Measurements from ENCODE around the gene PLEKHG1. TPM values are rescaled to one million over a fixed set of nuclear protein-coding genes. Genes with fewer than 3 reads are reported as not detected.

The PLEKHG1 gene
- polyA plus RNA-seq, 1 donor (not counting 4 experiments of a cell fraction or from before 2014, with no cell fraction given): 3.8 TPM

DNA sequence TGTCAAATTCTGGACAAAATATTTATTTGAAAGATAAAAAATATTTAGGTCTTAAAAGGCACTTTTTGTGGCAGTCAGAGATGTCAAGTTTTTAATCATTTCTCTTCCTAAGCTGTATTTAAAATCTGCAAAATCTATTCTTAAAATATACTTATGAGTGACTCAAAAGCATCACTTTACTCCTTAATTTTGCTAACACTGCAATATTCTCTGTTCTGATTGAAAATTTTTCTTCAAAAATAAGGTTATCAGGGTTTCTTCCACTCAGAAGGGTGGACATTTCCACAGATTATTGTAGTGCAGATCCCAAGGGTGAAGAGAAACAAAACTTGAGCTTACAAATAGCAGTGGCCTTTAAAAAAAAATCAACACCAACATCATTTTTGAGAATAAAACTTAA, 27.5 kb downstream of the PLEKHG1 start:
- no peaks in the 10 kb centered on the region for H4K20me1 ChIP-seq (ENCODE audit: control insufficient read depth, extremely low read depth, insufficient read depth, low read length)
- no peak overlapping the region for H3K27ac ChIP-seq (ENCODE audit: control insufficient read depth, insufficient read depth, low read length)
- no peaks in the 10 kb centered on the region for H3K79me2 ChIP-seq (ENCODE audit: control insufficient read depth, insufficient read depth, low read length)
- H3K9ac ChIP-seq (ENCODE audit: control insufficient read depth, extremely low read depth, insufficient read depth, low read length): no peak overlapping the region
- no peak overlapping the region for H3K4me3 ChIP-seq (ENCODE audit: control insufficient read depth in 2 of 3, extremely low read depth in 1 of 3, insufficient read depth in 2 of 3, low read depth in 1 of 3, low read length in 3 of 3)
- H3K36me3 ChIP-seq (ENCODE audit: control insufficient read depth in 2 of 2, extremely low read depth in 1 of 2, insufficient read depth in 2 of 2, low read length in 2 of 2): no peaks in the 10 kb centered on the region
- H3K9me1 ChIP-seq (ENCODE audit: control insufficient read depth, extremely low read depth, insufficient read depth, low read length): no peaks in the 10 kb centered on the region
- dilution Hi-C loops (cut with MboI; ENCODE audit: extremely low pct_ligation_motif_present, low sequenced_read_pairs): no loop called here
- H3K4me2 ChIP-seq (ENCODE audit: control insufficient read depth, extremely low read depth, insufficient read depth, low read depth, low read length): no peak overlapping the region
- H3K4me1 ChIP-seq (ENCODE audit: control insufficient read depth, extremely low read depth, insufficient read depth, low read length): no peaks in the 10 kb centered on the region
- H3K9me3 ChIP-seq (ENCODE audit: control insufficient read depth, low read depth, low read length): no peaks in the 10 kb centered on the region
- DNase-seq (ENCODE audit: low read depth, low spot score) (no peak), FAIRE-seq (no peak)
- H2AFZ ChIP-seq (ENCODE audit: control insufficient read depth, low read length): no peak overlapping the region
- no peak for TF ChIP-seq CTCF (optimal IDR thresholded peaks at IDR 0.05 in 1 of 3, IDR thresholded peaks at IDR 0.05 in 1 of 3, conservative IDR thresholded peaks at IDR 0.05 in 1 of 3; ENCODE audit: extremely low read depth in 1 of 3, insufficient read depth in 2 of 3, low read length in 3 of 3)
- TF ChIP-seq EZH2 (IDR thresholded peaks at IDR 0.05; ENCODE audit: low read length): no peak
- H3K27me3 ChIP-seq (ENCODE audit: control insufficient read depth, extremely low read depth, insufficient read depth, low read length): no peaks in the 10 kb centered on the region

- H3K9ac ChIP-seq (ENCODE audit: control insufficient read depth, extremely low read depth, insufficient read depth, low read length): no peak overlapping the region
- FAIRE-seq (no peak), DNase-seq (ENCODE audit: low read depth, low spot score) (no peak)
- H3K9me3 ChIP-seq (ENCODE audit: control insufficient read depth, low read depth, low read length): no peaks in the 10 kb centered on the region
- no peak overlapping the region for H3K4me2 ChIP-seq (ENCODE audit: control insufficient read depth, extremely low read depth, insufficient read depth, low read depth, low read length)
- H3K27ac ChIP-seq (ENCODE audit: control insufficient read depth, insufficient read depth, low read length): no peak overlapping the region
- no peaks in the 10 kb centered on the region for H3K36me3 ChIP-seq (ENCODE audit: control insufficient read depth in 2 of 2, extremely low read depth in 1 of 2, insufficient read depth in 2 of 2, low read length in 2 of 2)
- no peaks in the 10 kb centered on the region for H3K4me1 ChIP-seq (ENCODE audit: control insufficient read depth, extremely low read depth, insufficient read depth, low read length)
- no peaks in the 10 kb centered on the region for H3K79me2 ChIP-seq (ENCODE audit: control insufficient read depth, insufficient read depth, low read length)
- no peaks in the 10 kb centered on the region for H3K27me3 ChIP-seq (ENCODE audit: control insufficient read depth, extremely low read depth, insufficient read depth, low read length)
- no peak overlapping the region for H3K4me3 ChIP-seq (ENCODE audit: control insufficient read depth in 2 of 3, extremely low read depth in 1 of 3, insufficient read depth in 2 of 3, low read depth in 1 of 3, low read length in 3 of 3)
- no peaks in the 10 kb centered on the region for H4K20me1 ChIP-seq (ENCODE audit: control insufficient read depth, extremely low read depth, insufficient read depth, low read length)
- no peak for TF ChIP-seq EZH2 (IDR thresholded peaks at IDR 0.05; ENCODE audit: low read length)
- H2AFZ ChIP-seq (ENCODE audit: control insufficient read depth, low read length): no peak overlapping the region
- H3K9me1 ChIP-seq (ENCODE audit: control insufficient read depth, extremely low read depth, insufficient read depth, low read length): no peaks in the 10 kb centered on the region
- dilution Hi-C loops (cut with MboI; ENCODE audit: extremely low pct_ligation_motif_present, low sequenced_read_pairs): no loop called here
These were observed 27.9 kb downstream of the PLEKHG1 start for GRCh38 chr6:150627585-150628025.

GRCh38 chr6:150628908-150629307, 29.2 kb downstream of the PLEKHG1 start:
- dilution Hi-C loops (cut with MboI; ENCODE audit: extremely low pct_ligation_motif_present, low sequenced_read_pairs): no loop called here
- Histone ChIP-seq H3K9me3 (ENCODE audit: control insufficient read depth, low read depth, low read length) (no peaks in the 10 kb centered on the region), H2AFZ (ENCODE audit: control insufficient read depth, low read length) (no peak overlapping the region), H3K4me3 (ENCODE audit: control insufficient read depth in 2 of 3, extremely low read depth in 1 of 3, insufficient read depth in 2 of 3, low read depth in 1 of 3, low read length in 3 of 3) (no peak overlapping the region), H3K79me2 (ENCODE audit: control insufficient read depth, insufficient read depth, low read length) (no peaks in the 10 kb centered on the region), H3K27ac (ENCODE audit: control insufficient read depth, insufficient read depth, low read length) (no peak overlapping the region), H3K9me1 (ENCODE audit: control insufficient read depth, extremely low read depth, insufficient read depth, low read length) (no peaks in the 10 kb centered on the region), H3K36me3 (ENCODE audit: control insufficient read depth in 2 of 2, extremely low read depth in 1 of 2, insufficient read depth in 2 of 2, low read length in 2 of 2) (no peaks in the 10 kb centered on the region), H3K4me1 (ENCODE audit: control insufficient read depth, extremely low read depth, insufficient read depth, low read length) (no peaks in the 10 kb centered on the region), H4K20me1 (ENCODE audit: control insufficient read depth, extremely low read depth, insufficient read depth, low read length) (no peaks in the 10 kb centered on the region), H3K27me3 (ENCODE audit: control insufficient read depth, extremely low read depth, insufficient read depth, low read length) (no peaks in the 10 kb centered on the region), H3K4me2 (ENCODE audit: control insufficient read depth, extremely low read depth, insufficient read depth, low read depth, low read length) (no peak overlapping the region), H3K9ac (ENCODE audit: control insufficient read depth, extremely low read depth, insufficient read depth, low read length) (no peak overlapping the region)
- TF ChIP-seq CTCF (optimal IDR thresholded peaks at IDR 0.05 in 1 of 3, IDR thresholded peaks at IDR 0.05 in 1 of 3, conservative IDR thresholded peaks at IDR 0.05 in 1 of 3; ENCODE audit: extremely low read depth in 1 of 3, insufficient read depth in 2 of 3, low read length in 3 of 3) (no peak), EZH2 (IDR thresholded peaks at IDR 0.05; ENCODE audit: low read length) (no peak)
- no peak for FAIRE-seq
- DNase-seq (ENCODE audit: low read depth, low spot score): no peak

All from keratinocyte (primary cell).